Tongue (tissue), 1 donor: ENCODE measurements around the gene SPATA32. TPM values are rescaled to one million over a fixed set of nuclear protein-coding genes. Genes with fewer than 3 reads are reported as not detected.

Experiments used
- total RNA-seq: library from RNA; depleted of rRNA; stranded (reverse); fragments of >200 nt; gene quantifications from one replicate; pipeline ENCODE4 v1.2.3, GENCODE V29; 2014

Gene SPATA32
- total RNA-seq, 1 donor from 2014 or later, result not detected

Other genes with a start within 250 kb of the SPATA32 start
- 42.6 TPM for gene DCAKD, start 210.5 kb downstream of the SPATA32 start, total RNA-seq
- gene NMT1, start 200.8 kb downstream of the SPATA32 start, total RNA-seq, result 75.8 TPM
- gene PLCD3, start 129.6 kb downstream of the SPATA32 start, total RNA-seq, result 70.9 TPM
- gene ACBD4, start 126.4 kb downstream of the SPATA32 start, total RNA-seq, result 7.1 TPM
- gene HEXIM1, start 113.6 kb downstream of the SPATA32 start, total RNA-seq, result 20.3 TPM
- 5.6 TPM for gene HEXIM2, start 100.2 kb downstream of the SPATA32 start, total RNA-seq
- gene FMNL1, start 40.2 kb downstream of the SPATA32 start, total RNA-seq, result 8.2 TPM
- 14.6 TPM for gene MAP3K14, start 54.9 kb upstream of the SPATA32 start, total RNA-seq
- gene ARHGAP27, start 170.8 kb upstream of the SPATA32 start, total RNA-seq, result 37.3 TPM
- gene PLEKHM1, start 228.6 kb upstream of the SPATA32 start, total RNA-seq, result 16.4 TPM